AG04450 (cell line): ENCODE data around the gene PTPRJ. TPM values are rescaled to one million over a fixed set of nuclear protein-coding genes. Genes with fewer than 3 reads are reported as not detected.

Source experiments
- CTCF ChIA-PET: fragments of 300-600, 350-600 bp; formaldehyde crosslinking; extraction: SDS; loops from one replicate; lab custom pipeline; 2022; ENCODE audit warnings: antibody characterized with exemption, inconsistent platforms; lab: Charles Lee
- POLR2A ChIA-PET: fragments of 350-600 bp; formaldehyde crosslinking; extraction: SDS; loops from one replicate; lab custom pipeline; 2021; ENCODE audit warnings: antibody characterized with exemption, inconsistent platforms; lab: Yijun Ruan, JAX
- DNase-seq: peaks from one replicate; pipeline ENCODE4 v3.0.0-alpha.2; 2011; ENCODE audit warnings: low read depth, low spot score
- H3K27ac ChIP-seq: one replicate; pipeline ENCODE4 v1.5.1; 2012; ENCODE audit warnings: low read depth, low read length, control low read depth
- H3K27me3 ChIP-seq: one replicate; pipeline ENCODE4 v1.6.0; 2012; ENCODE audit warnings: low read length; ENCODE audit not compliant: control insufficient read depth, insufficient read depth
- H3K4me3 ChIP-seq: 2 replicates; pipeline ENCODE4 v1.5.1; 2011; ENCODE audit warnings: mild to moderate bottlenecking, low read depth, low read length, control low read depth
- H3K9me3 ChIP-seq: 2 replicates; pipeline ENCODE4 v1.5.1; 2012; ENCODE audit warnings: low read length; ENCODE audit not compliant: control insufficient read depth, insufficient read depth
- CTCF ChIP-seq: IDR thresholded peaks from 2 replicates; pipeline ENCODE4 v1.5.1; 2011; ENCODE audit warnings: low read depth, low read length, control low read depth, inconsistent platforms
- polyA plus RNA-seq: library from polyadenylated mRNA; depleted of rRNA; stranded (reverse); fragments of >200 nt; gene quantifications from 2 replicates; pipeline ENCODE4 v1.2.3, GENCODE V29; 2011

PTPRJ gene
- polyA plus RNA-seq, 1 experiment: 5.2 TPM

GRCh38 chr11:48043111-48043990, 63.0 kb downstream of the PTPRJ start:
- TF ChIP-seq CTCF: no peak
- Histone ChIP-seq H3K4me3 (no peak overlapping the region), H3K9me3 (no peaks in the 10 kb centered on the region), H3K27me3 (no peaks in the 10 kb centered on the region), H3K27ac (no peak overlapping the region)
- ChIA-PET POLR2A (no interaction called here), CTCF (interaction anchor here (0.6 kb wide), 1 partner anchor 106 kb away, joined by 4 read pairs; no protein-coding TSS in a partner anchor)
- no peak for DNase-seq

GRCh38 chr11:48043991-48044512, 63.7 kb downstream of the PTPRJ start:
- CTCF ChIA-PET: interaction anchor here (0.6 kb wide), 1 partner anchor 107 kb away, joined by 4 read pairs; no protein-coding TSS in a partner anchor
- H3K9me3 ChIP-seq: no peaks in the 10 kb centered on the region
- no peak overlapping the region for H3K4me3 ChIP-seq
- POLR2A ChIA-PET: no interaction called here
- no peaks in the 10 kb centered on the region for H3K27me3 ChIP-seq
- TF ChIP-seq CTCF: no peak
- DNase-seq: no peak
- H3K27ac ChIP-seq: no peak overlapping the region

- Histone ChIP-seq H3K9me3 (no peaks in the 10 kb centered on the region), H3K27ac (no peak overlapping the region), H3K4me3 (no peak overlapping the region), H3K27me3 (no peaks in the 10 kb centered on the region)
- DNase-seq: no peak
- POLR2A ChIA-PET: no interaction called here
- CTCF ChIA-PET: no interaction called here
- no peak for TF ChIP-seq CTCF
These were observed 64.2 kb downstream of the PTPRJ start for GRCh38 chr11:48044577-48044976.

GRCh38 chr11:48045536-48045935, 65.2 kb downstream of the PTPRJ start:
- Histone ChIP-seq H3K9me3 (no peaks in the 10 kb centered on the region), H3K27ac (no peak overlapping the region), H3K4me3 (no peak overlapping the region), H3K27me3 (no peaks in the 10 kb centered on the region)
- ChIA-PET CTCF (interaction anchor here (0.6 to 1.1 kb wide), 2 partner anchors 64 to 111 kb away, joined by 3 to 4 read pairs; no protein-coding TSS in a partner anchor), POLR2A (no interaction called here)
- no peak for TF ChIP-seq CTCF
- DNase-seq: no peak

GRCh38 chr11:48047616-48048015, 67.3 kb downstream of the PTPRJ start:
- Histone ChIP-seq H3K9me3 (no peaks in the 10 kb centered on the region), H3K27ac (peak overlapping the region; percentile 31), H3K27me3 (no peaks in the 10 kb centered on the region), H3K4me3 (no peak overlapping the region)
- TF ChIP-seq CTCF: no peak
- CTCF ChIA-PET: interaction anchor here (0.8 to 1.6 kb wide), 2 partner anchors 14 to 113 kb away, joined by 3 read pairs; no protein-coding TSS in a partner anchor
- POLR2A ChIA-PET: no interaction called here
- DNase-seq: no peak
